NCI-H69 (cell line): Measurements from ENCODE around the gene PRKCH.

Source experiments
- DNase-seq: peaks from one replicate; lab custom pipeline; 2025; lab: John Stamatoyannopoulos, UW

PRKCH gene

GRCh38 chr14:61589691-61590581 lies 268.6 kb downstream of the PRKCH start:
- peak; percentile 74 for DNase-seq

- no peak for DNase-seq
These were observed 270.5 kb downstream of the PRKCH start for GRCh38 chr14:61591862-61592261.

GRCh38 chr14:61593330-61593729 lies 272.0 kb downstream of the PRKCH start:
- DNase-seq = no peak

GRCh38 chr14:61596990-61597389 lies 275.6 kb downstream of the PRKCH start:
- DNase-seq = no peak

- DNase-seq = peak; percentile 38
These were observed 277.6 kb downstream of the PRKCH start for GRCh38 chr14:61598980-61599379.

GRCh38 chr14:61599942-61600341 lies 278.6 kb downstream of the PRKCH start:
- no peak for DNase-seq
